Endothelial cell (in vitro differentiated cells): ENCODE data around the gene TFDP1. TPM values are rescaled to one million over a fixed set of nuclear protein-coding genes. Genes with fewer than 3 reads are reported as not detected.
"Not testable (repeated sequence)": the region's sequence is repeated elsewhere in the genome, so short reads cannot be mapped to it uniquely, and the experiment has no call there.

Experiments used
- DNase-seq: peaks from one replicate; pipeline ENCODE4 v3.0.0; 2021; ENCODE audit warnings: low spot score
- H3K27ac Mint-ChIP-seq: one replicate; pipeline ENCODE4 v1.8.0; 2021; ENCODE audit warnings: mixed read lengths, inconsistent platforms; ENCODE audit not compliant: unreplicated experiment
- H3K27me3 Mint-ChIP-seq: one replicate; pipeline ENCODE4 v1.8.0; 2021; ENCODE audit warnings: mild to moderate bottlenecking, moderate library complexity, mixed read lengths, inconsistent platforms; ENCODE audit not compliant: unreplicated experiment
- H3K36me3 Mint-ChIP-seq: one replicate; pipeline ENCODE4 v1.8.0; 2021; ENCODE audit warnings: mild to moderate bottlenecking, low read depth, mixed read lengths, inconsistent platforms; ENCODE audit not compliant: unreplicated experiment
- H3K4me1 Mint-ChIP-seq: one replicate; pipeline ENCODE4 v1.8.0; 2021; ENCODE audit warnings: mild to moderate bottlenecking, mixed read lengths, inconsistent platforms; ENCODE audit not compliant: unreplicated experiment
- H3K4me3 Mint-ChIP-seq: one replicate; pipeline ENCODE4 v1.8.0; 2021; ENCODE audit warnings: mild to moderate bottlenecking, mixed read lengths, inconsistent platforms; ENCODE audit not compliant: unreplicated experiment
- H3K9me3 Mint-ChIP-seq: one replicate; pipeline ENCODE4 v1.8.0; 2021; ENCODE audit warnings: mixed read lengths, inconsistent platforms; ENCODE audit not compliant: unreplicated experiment
- CTCF ChIP-seq: fragments of 200-600 bp; sonication (generic); IDR thresholded peaks from one replicate; pipeline ENCODE4 v1.5.0; 2021; ENCODE audit warnings: antibody characterized with exemption; ENCODE audit not compliant: unreplicated experiment
- total RNA-seq: library from RNA; stranded (reverse); fragmentation: NEBNext Ultra II Directional; extraction: Animal tissue kit (Norgen Biotek cat#: 25700); gene quantifications from one replicate; pipeline ENCODE4 v1.2.1, GENCODE V29; 2021; ENCODE audit not compliant: unreplicated experiment

Gene TFDP1
- total RNA-seq, 1 donor from 2014 or later, result 65.8 TPM

- no peak overlapping the region for H3K4me3 Mint-ChIP-seq
- H3K27me3 Mint-ChIP-seq, result peaks cover 21% of the 10 kb centered on the region
- no peaks in the 10 kb centered on the region for H3K9me3 Mint-ChIP-seq
- DNase-seq, result no peak
- H3K27ac Mint-ChIP-seq, result no peak overlapping the region
- no peak for TF ChIP-seq CTCF
- peaks cover 3% of the 10 kb centered on the region for H3K36me3 Mint-ChIP-seq
- H3K4me1 Mint-ChIP-seq, result peaks cover 27% of the 10 kb centered on the region
These were observed 23.0 kb upstream of the TFDP1 start for GRCh38 chr13:113561417-113562084.

DNA sequence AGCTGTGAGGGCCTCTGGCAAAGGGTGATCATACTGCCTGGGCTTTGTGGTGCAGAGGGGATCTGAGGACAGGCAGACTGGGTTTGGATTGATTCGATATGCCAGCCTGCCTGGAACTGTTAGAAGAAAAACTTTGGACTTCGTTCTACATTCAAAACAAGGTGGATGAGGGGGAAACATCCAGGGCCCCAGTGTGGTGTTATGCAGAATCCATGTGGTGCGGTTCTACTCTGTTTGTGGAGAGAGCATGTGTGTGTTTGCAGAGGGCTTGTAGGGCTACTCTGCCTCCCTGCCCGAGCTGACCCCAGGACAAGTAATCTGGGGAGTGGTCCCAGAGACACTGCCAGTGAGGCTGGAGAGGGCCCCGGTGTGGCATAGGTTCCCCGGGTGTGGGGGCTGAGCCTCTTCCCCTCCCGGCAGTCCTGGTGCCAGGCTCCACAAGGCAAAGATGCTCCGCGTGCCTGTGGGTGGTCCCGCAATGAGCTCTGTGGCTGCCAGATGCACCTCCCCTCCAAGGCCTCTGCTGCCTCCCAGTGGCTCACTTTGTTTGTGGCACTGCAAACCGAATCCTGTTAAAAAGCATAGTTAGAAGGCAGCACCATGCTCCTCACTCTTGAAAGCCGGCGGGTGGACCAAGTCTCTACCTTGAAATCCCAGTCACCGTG, 22.3 kb upstream of the TFDP1 start:
- no peaks in the 10 kb centered on the region for H3K9me3 Mint-ChIP-seq
- H3K27me3 Mint-ChIP-seq, result peaks cover 18% of the 10 kb centered on the region
- TF ChIP-seq CTCF, result peak; percentile 26
- no peak overlapping the region for H3K4me3 Mint-ChIP-seq
- peaks cover 21% of the 10 kb centered on the region for H3K4me1 Mint-ChIP-seq
- peak; percentile 82 for DNase-seq
- H3K36me3 Mint-ChIP-seq, result peaks cover 3% of the 10 kb centered on the region
- no peak overlapping the region for H3K27ac Mint-ChIP-seq

GRCh38 chr13:113562844-113563243, 21.7 kb upstream of the TFDP1 start:
- Mint-ChIP-seq H3K4me1 (peaks cover 20% of the 10 kb centered on the region), H3K27ac (no peak overlapping the region), H3K27me3 (peaks cover 18% of the 10 kb centered on the region), H3K36me3 (peaks cover 3% of the 10 kb centered on the region), H3K9me3 (no peaks in the 10 kb centered on the region), H3K4me3 (no peak overlapping the region)
- DNase-seq, result no peak
- TF ChIP-seq CTCF, result no peak

- DNase-seq, H3K4me3 Mint-ChIP-seq, H3K36me3 Mint-ChIP-seq, H3K9me3 Mint-ChIP-seq, H3K27ac Mint-ChIP-seq: not testable (repeated sequence)
- Mint-ChIP-seq H3K4me1 (peaks cover 20% of the 10 kb centered on the region), H3K27me3 (peaks cover 18% of the 10 kb centered on the region)
These were observed 21.0 kb upstream of the TFDP1 start for GRCh38 chr13:113563511-113563910.

- Mint-ChIP-seq H3K4me1 (peaks cover 15% of the 10 kb centered on the region), H3K27ac (no peak overlapping the region), H3K4me3 (no peak overlapping the region), H3K27me3 (peaks cover 15% of the 10 kb centered on the region), H3K36me3 (peaks cover 3% of the 10 kb centered on the region), H3K9me3 (no peaks in the 10 kb centered on the region)
- no peak for TF ChIP-seq CTCF
- no peak for DNase-seq
These were observed 20.1 kb upstream of the TFDP1 start for GRCh38 chr13:113564331-113565023.
